Fibroblast of villous mesenchyme (primary cell): ENCODE measurements around the gene TSPAN15. TPM values are rescaled to one million over a fixed set of nuclear protein-coding genes. Genes with fewer than 3 reads are reported as not detected.
A peak's percentile ranks its signal among the peaks of the same experiment; 100 is the strongest.

Source experiments
- DNase-seq: peaks from one replicate; pipeline ENCODE4 v3.0.0-alpha.2; 2010; ENCODE audit warnings: low read depth
- H3K4me3 ChIP-seq: 2 replicates; pipeline ENCODE4 v1.5.1; 2011; ENCODE audit warnings: low read depth, mild to moderate bottlenecking, low read length
- CTCF ChIP-seq: IDR thresholded peaks from 2 replicates; pipeline ENCODE4 v1.5.1; 2012; ENCODE audit warnings: low read depth, mild to moderate bottlenecking, low read length; ENCODE audit not compliant: insufficient read depth
- total RNA-seq: library from RNA; depleted of rRNA; stranded (reverse); fragments of >200 nt; gene quantifications from 2 replicates; pipeline ENCODE4 v1.2.3, GENCODE V29; 2012

TSPAN15 gene
- total RNA-seq = 5.5 and 6.0 TPM in 2 replicates

- TF ChIP-seq CTCF = no peak
- DNase-seq = peak; percentile 87
- peak within 1 kb of the TSS; percentile 81 for H3K4me3 ChIP-seq
Observed at GRCh38 chr10:69451209-69451783, at the start of gene TSPAN15. Gene TSPAN15, plus strand, starts transcription at chr10:69451465. Its CDS starts 130 bp downstream, at chr10:69451595.

DNA sequence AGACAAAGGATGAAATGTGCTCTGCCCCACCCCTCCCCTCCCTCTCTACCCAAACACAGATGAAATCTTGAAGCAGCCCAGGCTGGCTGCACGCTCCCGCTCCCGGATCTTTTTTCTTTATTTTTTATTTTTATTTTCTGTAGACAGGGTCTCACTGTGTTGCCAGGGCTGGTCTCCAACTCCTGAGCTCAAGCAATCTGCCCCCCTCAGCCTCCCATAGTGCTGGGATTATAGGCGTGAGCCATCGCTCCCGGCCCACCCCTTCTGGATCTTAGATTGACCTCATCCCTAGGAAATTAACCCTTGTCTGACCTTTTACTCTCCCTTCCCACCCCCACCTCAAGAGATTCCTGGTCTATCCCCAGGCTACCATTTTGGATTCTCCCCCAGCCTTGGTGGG, 48.9 kb upstream of the TSPAN15 start:
- TF ChIP-seq CTCF = no peak
- no peak overlapping the region for H3K4me3 ChIP-seq
- DNase-seq = no peak

GRCh38 chr10:69403066-69403465, 48.2 kb upstream of the TSPAN15 start:
- H3K4me3 ChIP-seq = no peak overlapping the region
- DNase-seq = no peak
- TF ChIP-seq CTCF = no peak

GRCh38 chr10:69403519-69403918, 47.7 kb upstream of the TSPAN15 start:
- no peak overlapping the region for H3K4me3 ChIP-seq
- TF ChIP-seq CTCF = no peak
- peak; percentile 86 for DNase-seq

DNA sequence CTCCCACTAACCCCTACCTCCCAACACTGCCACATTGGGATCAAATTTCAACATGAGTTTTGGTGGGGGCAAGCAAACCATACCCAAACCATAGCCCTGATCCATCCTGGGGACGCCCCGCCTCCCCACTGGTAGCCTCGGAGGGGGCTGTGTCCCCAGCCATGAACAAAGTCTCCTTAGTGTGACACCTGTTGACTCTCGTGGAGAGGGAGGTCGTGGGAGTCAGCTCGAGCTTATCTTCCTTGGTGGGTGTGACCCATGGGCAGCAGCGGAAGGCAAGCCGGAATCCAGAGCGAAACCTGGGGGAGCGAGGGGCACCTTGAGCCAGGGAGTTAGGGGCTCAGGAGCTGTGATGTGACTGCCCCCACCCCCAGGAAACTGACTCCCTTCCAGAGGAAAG, 46.5 kb upstream of the TSPAN15 start:
- DNase-seq = no peak
- H3K4me3 ChIP-seq = no peak overlapping the region
- TF ChIP-seq CTCF = no peak

DNA sequence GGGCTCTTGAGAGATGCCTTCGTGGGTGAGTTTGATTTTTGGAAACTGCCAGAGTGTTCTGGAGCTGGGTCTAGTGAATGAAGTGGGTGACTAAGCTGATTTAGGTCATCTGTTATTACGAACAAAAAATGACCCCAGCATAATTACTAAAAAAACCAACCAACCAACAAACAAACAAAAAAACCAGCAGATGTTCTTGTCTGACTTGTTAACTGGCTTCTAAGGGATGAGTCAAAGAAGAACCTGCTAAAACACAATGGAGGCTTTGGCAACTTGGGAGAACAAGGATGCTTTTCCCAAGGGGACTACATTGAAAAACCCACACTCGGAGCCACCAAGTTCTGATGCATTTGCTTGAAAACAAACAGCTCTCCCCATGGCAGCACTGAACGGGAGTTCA, 46.0 kb upstream of the TSPAN15 start:
- no peak for TF ChIP-seq CTCF
- no peak for DNase-seq
- no peak overlapping the region for H3K4me3 ChIP-seq

GRCh38 chr10:69406302-69406811, 44.9 kb upstream of the TSPAN15 start:
- no peak for TF ChIP-seq CTCF
- DNase-seq = no peak
- H3K4me3 ChIP-seq = no peak overlapping the region
